K562 (cell line): ENCODE measurements around the gene LCA5L. TPM values are rescaled to one million over a fixed set of nuclear protein-coding genes. Genes with fewer than 3 reads are reported as not detected.

Experiments
- CHD2 ChIP-seq: IDR thresholded peaks from 2 replicates; pipeline ENCODE4 v1.6.1; 2011; ENCODE audit warnings: low read depth, low read length
- CTBP1 ChIP-seq: fragments of 450-650 bp; IDR thresholded peaks from 2 replicates; pipeline ENCODE4 v1.6.1; 2016; ENCODE audit warnings: borderline replicate concordance
- ETV6 ChIP-seq, 3 experiments: fragments of 150-350 bp in 1 of 3; sonication (generic) in 1 of 3; formaldehyde crosslinking in 1 of 3; IDR thresholded peaks; 2 replicates each; pipeline versions ENCODE4 v1.6.1 to v1.8.0; 2014 to 2022; ENCODE audit warnings: borderline replicate concordance in 2 of 3, low read depth in 2 of 3, antibody characterized with exemption in 1 of 3, low read length in 1 of 3, mild to moderate bottlenecking in 1 of 3, missing genetic modification reagents in 1 of 3
- HNRNPL ChIP-seq: fragments of 200-400 bp; formaldehyde crosslinking; IDR thresholded peaks from 2 replicates; pipeline ENCODE4 v1.6.1; 2017; ENCODE audit warnings: low read depth, mild to moderate bottlenecking, low read length
- HOXB6 ChIP-seq: fragments of 250-450 bp; sonication (Bioruptor Pico); IDR thresholded peaks from 2 replicates; pipeline ENCODE4 v1.5.1; 2022; ENCODE audit warnings: mild to moderate bottlenecking, borderline replicate concordance
- LARP7 ChIP-seq: fragments of 450-650 bp; IDR thresholded peaks from 2 replicates; pipeline ENCODE4 v1.6.1; 2016
- MED1 ChIP-seq: sonication (generic); formaldehyde crosslinking; IDR thresholded peaks from 2 replicates; pipeline ENCODE4 v1.8.1; 2023; ENCODE audit warnings: missing genetic modification reagents, borderline replicate concordance
- MYNN ChIP-seq, 2 experiments: sonication (generic); formaldehyde crosslinking in 1 of 2; IDR thresholded peaks; 2 replicates each; pipeline versions ENCODE4 v1.5.0 to v1.6.1; 2016 to 2020; ENCODE audit warnings: antibody characterized with exemption in 1 of 2, missing genetic modification reagents in 1 of 2
- NBN ChIP-seq: fragments of 450-650 bp; IDR thresholded peaks from 2 replicates; pipeline ENCODE4 v1.6.1; 2016; ENCODE audit warnings: low read depth, mild to moderate bottlenecking
- NCOA6 ChIP-seq: fragments of 450-650 bp; IDR thresholded peaks from 2 replicates; pipeline ENCODE4 v1.6.1; 2017; ENCODE audit warnings: mild to moderate bottlenecking
- NR1H2 ChIP-seq: sonication (generic); formaldehyde crosslinking; IDR thresholded peaks from 2 replicates; pipeline ENCODE4 v1.4.0; 2020; ENCODE audit warnings: mild to moderate bottlenecking, missing genetic modification reagents
- PCBP1 ChIP-seq: fragments of 200-400 bp; formaldehyde crosslinking; IDR thresholded peaks from 2 replicates; pipeline ENCODE4 v1.6.1; 2018; ENCODE audit warnings: mild to moderate bottlenecking, low read depth, low read length; ENCODE audit not compliant: poor library complexity, severe bottlenecking
- PHF20 ChIP-seq: fragments of 450-650 bp; IDR thresholded peaks from 2 replicates; pipeline ENCODE4 v1.6.1; 2018; ENCODE audit not compliant: partially characterized antibody
- RCOR1 ChIP-seq, 2 experiments: IDR thresholded peaks; 2 replicates each; pipeline ENCODE4 v1.6.1; 2012; ENCODE audit warnings: low read depth in 2 of 2, low read length in 2 of 2, borderline replicate concordance in 1 of 2, improper control_type of control experiment in 1 of 2
- SMARCC2 ChIP-seq: fragments of 450-650 bp; IDR thresholded peaks from 2 replicates; pipeline ENCODE4 v1.6.1; 2017; ENCODE audit warnings: antibody characterized with exemption, moderate library complexity, mild to moderate bottlenecking, low read depth
- U2AF2 ChIP-seq: fragments of 200-400 bp; formaldehyde crosslinking; optimal IDR thresholded peaks from 2 replicates; pipeline ENCODE3; 2017; ENCODE audit warnings: low read depth, mild to moderate bottlenecking, low read length
- ZFP36 ChIP-seq: fragments of 150-350 bp; IDR thresholded peaks from 2 replicates; pipeline ENCODE4 v1.6.1; 2018; ENCODE audit warnings: low read length, low read depth; ENCODE audit not compliant: partially characterized antibody
- ZNF121 ChIP-seq: sonication (generic); formaldehyde crosslinking; conservative IDR thresholded peaks from 2 replicates; pipeline ENCODE4 v1.8.0; 2022; ENCODE audit warnings: missing genetic modification reagents
- ZNF3 ChIP-seq: fragments of 250-450 bp; sonication (Bioruptor Pico); IDR thresholded peaks from 2 replicates; pipeline ENCODE4 v1.5.0; 2021; ENCODE audit warnings: mild to moderate bottlenecking, moderate library complexity
- ZNF311 ChIP-seq: fragments of 250-450 bp; sonication (Bioruptor Pico); IDR thresholded peaks from 2 replicates; pipeline ENCODE4 v1.4.0; 2020; ENCODE audit warnings: mild to moderate bottlenecking, moderate library complexity
- ZNF785 ChIP-seq: fragments of 250-450 bp; sonication (Bioruptor Pico); IDR thresholded peaks from 2 replicates; pipeline ENCODE4 v1.4.0; 2020; ENCODE audit warnings: mild to moderate bottlenecking
- polyA plus RNA-seq, 8 experiments: library from polyadenylated mRNA; depleted of rRNA in 4 of 8; stranded (reverse) in 5 of 8; unstranded in 3 of 8; fragments of >200 nt; fragmentation: Nextera tagmentation in 2 of 8; fragmentation: Illumina TruSeq in 1 of 8; extraction: Ambion mirVana in 2 of 8; extraction: Trizol in 1 of 8; gene quantifications; 2 replicates each; pipeline versions ENCODE4 v1.2.1 to v1.2.3, GENCODE V29; 2011 to 2014; ENCODE audit warnings: inconsistent platforms in 1 of 8, missing spikeins in 1 of 8
- total RNA-seq, 7 experiments: library from RNA; depleted of rRNA in 6 of 7; stranded (reverse); fragments of >200 nt in 6 of 7; fragmentation: Illumina TruSeq in 2 of 7; extraction: Trizol in 2 of 7; gene quantifications; 2 replicates each; pipeline versions ENCODE4 v1.2.1 to v1.2.3, GENCODE V29; 2011 to 2021; ENCODE audit warnings: low replicate concordance in 1 of 7
- TF ChIP-seq, protein P1 (sequence below): fragments of 450-650 bp; formaldehyde crosslinking; conservative IDR thresholded peaks from 2 replicates; pipeline ENCODE4 v1.4.0; 2022; ENCODE audit warnings: mild to moderate bottlenecking, missing genetic modification characterization
- TF ChIP-seq, protein P2 (sequence below): sonication (generic); formaldehyde crosslinking; IDR thresholded peaks from 2 replicates; pipeline ENCODE4 v1.8.0; 2022; ENCODE audit warnings: missing genetic modification reagents, mild to moderate bottlenecking, borderline replicate concordance
- TF ChIP-seq, protein P3 (sequence below): fragments of 450-650 bp; IDR thresholded peaks from 2 replicates; pipeline ENCODE4 v1.6.1; 2017; ENCODE audit warnings: antibody characterized with exemption

LCA5L gene
- total and polyA plus RNA-seq, 9 of the 15 experiments (the other 6 are each of a cell fraction or from before 2014, with no cell fraction given), result 1.8 to 4.9 (median 3.8) TPM

DNA sequence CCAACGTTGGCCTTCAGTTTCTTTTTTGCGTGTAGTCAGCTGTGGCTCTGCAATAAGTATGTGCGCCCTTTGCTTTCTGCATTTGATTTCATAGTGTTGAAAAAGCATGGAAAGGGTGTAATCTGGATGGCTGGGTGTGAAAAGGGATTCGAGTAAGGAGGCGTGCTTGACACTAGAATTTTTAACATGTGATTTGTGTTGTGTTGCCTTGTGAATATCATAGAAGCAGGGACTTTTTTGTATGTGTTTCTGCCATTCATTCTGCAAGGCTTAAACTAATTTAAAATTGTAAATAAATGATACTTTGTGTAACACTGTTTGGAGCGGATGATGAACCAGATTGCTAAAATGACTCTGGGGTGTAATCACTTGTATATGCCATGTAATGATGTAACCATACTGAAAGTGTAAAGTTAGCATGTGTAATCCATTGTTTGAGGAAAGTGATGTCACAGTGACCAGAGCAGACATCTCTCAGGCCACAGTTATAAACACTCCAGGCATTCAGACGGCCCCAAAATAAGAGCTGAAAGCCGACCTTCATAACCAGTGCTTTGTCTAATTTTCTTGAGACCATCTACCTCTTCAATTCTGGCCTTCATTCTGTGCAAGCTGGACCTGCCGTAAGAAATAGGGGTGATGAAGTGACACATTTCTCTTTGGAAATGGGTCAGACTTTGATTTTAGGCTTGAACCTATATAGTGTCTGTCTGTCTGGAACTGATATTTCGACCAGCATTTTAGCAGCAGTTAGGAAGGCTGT is 6.8 kb upstream of the LCA5L start (continued):
- TF ChIP-seq NCOA6, result no peak
- no peak for TF ChIP-seq PCBP1
- TF ChIP-seq RCOR1 (IDR thresholded peaks at IDR 0.05; ENCODE audit: borderline replicate concordance in 1 of 2, low read depth in 2 of 2, low read length in 2 of 2), result peak in 1 of 2 experiments; percentile 40; a peak in 1 of 4 replicates
- TF ChIP-seq HNRNPL, result no peak
- no peak for TF ChIP-seq ETV6 (IDR thresholded peaks at IDR 0.05; ENCODE audit: borderline replicate concordance in 1 of 2, low read depth in 2 of 2, low read length in 1 of 2)
- no peak for TF ChIP-seq ETV6 (CRISPR knock-in tag; IDR thresholded peaks at IDR 0.05; ENCODE audit: borderline replicate concordance)
- TF ChIP-seq, protein P1, sequence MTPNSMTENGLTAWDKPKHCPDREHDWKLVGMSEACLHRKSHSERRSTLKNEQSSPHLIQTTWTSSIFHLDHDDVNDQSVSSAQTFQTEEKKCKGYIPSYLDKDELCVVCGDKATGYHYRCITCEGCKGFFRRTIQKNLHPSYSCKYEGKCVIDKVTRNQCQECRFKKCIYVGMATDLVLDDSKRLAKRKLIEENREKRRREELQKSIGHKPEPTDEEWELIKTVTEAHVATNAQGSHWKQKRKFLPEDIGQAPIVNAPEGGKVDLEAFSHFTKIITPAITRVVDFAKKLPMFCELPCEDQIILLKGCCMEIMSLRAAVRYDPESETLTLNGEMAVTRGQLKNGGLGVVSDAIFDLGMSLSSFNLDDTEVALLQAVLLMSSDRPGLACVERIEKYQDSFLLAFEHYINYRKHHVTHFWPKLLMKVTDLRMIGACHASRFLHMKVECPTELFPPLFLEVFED (CRISPR knock-in tag), result no peak
- no peak for TF ChIP-seq PHF20
- TF ChIP-seq ZNF121 (CRISPR knock-in tag), result no peak
- TF ChIP-seq MYNN (IDR thresholded peaks at IDR 0.05), result no peak
- no peak for TF ChIP-seq MYNN (CRISPR knock-in tag; IDR thresholded peaks at IDR 0.05)
- TF ChIP-seq CHD2, result no peak
- TF ChIP-seq ZNF785, result no peak
- TF ChIP-seq CTBP1, result no peak
- no peak for TF ChIP-seq U2AF2
- peak; percentile 10 for TF ChIP-seq ZFP36
- no peak for TF ChIP-seq LARP7
- TF ChIP-seq, protein P2, sequence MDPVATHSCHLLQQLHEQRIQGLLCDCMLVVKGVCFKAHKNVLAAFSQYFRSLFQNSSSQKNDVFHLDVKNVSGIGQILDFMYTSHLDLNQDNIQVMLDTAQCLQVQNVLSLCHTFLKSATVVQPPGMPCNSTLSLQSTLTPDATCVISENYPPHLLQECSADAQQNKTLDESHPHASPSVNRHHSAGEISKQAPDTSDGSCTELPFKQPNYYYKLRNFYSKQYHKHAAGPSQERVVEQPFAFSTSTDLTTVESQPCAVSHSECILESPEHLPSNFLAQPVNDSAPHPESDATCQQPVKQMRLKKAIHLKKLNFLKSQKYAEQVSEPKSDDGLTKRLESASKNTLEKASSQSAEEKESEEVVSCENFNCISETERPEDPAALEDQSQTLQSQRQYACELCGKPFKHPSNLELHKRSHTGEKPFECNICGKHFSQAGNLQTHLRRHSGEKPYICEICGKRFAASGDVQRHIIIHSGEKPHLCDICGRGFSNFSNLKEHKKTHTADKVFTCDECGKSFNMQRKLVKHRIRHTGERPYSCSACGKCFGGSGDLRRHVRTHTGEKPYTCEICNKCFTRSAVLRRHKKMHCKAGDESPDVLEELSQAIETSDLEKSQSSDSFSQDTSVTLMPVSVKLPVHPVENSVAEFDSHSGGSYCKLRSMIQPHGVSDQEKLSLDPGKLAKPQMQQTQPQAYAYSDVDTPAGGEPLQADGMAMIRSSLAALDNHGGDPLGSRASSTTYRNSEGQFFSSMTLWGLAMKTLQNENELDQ (CRISPR knock-in tag), result no peak
- TF ChIP-seq SMARCC2, result no peak
- no peak for TF ChIP-seq ZNF311
- TF ChIP-seq ZNF3 (CRISPR knock-in tag), result no peak
- TF ChIP-seq NR1H2, result no peak
- 0 out of 2 replicates have a peak, but pooled peaks have one; percentile 27 for TF ChIP-seq NBN
- TF ChIP-seq MED1 (CRISPR knock-in tag), result no peak
- no peak for TF ChIP-seq HOXB6 (CRISPR knock-in tag)
- TF ChIP-seq, protein P3, sequence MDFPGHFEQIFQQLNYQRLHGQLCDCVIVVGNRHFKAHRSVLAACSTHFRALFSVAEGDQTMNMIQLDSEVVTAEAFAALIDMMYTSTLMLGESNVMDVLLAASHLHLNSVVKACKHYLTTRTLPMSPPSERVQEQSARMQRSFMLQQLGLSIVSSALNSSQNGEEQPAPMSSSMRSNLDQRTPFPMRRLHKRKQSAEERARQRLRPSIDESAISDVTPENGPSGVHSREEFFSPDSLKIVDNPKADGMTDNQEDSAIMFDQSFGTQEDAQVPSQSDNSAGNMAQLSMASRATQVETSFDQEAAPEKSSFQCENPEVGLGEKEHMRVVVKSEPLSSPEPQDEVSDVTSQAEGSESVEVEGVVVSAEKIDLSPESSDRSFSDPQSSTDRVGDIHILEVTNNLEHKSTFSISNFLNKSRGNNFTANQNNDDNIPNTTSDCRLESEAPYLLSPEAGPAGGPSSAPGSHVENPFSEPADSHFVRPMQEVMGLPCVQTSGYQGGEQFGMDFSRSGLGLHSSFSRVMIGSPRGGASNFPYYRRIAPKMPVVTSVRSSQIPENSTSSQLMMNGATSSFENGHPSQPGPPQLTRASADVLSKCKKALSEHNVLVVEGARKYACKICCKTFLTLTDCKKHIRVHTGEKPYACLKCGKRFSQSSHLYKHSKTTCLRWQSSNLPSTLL, result no peak
